GM23338 (cell line): Measurements from ENCODE around the gene WRNIP1. TPM values are rescaled to one million over a fixed set of nuclear protein-coding genes. Genes with fewer than 3 reads are reported as not detected.

Experiments
- ATAC-seq: fragments of 200-7000 bp; cut with Tn5 transposase; 3 replicates; pipeline ENCODE4 v1.9.1; 2020
- DNase-seq: peaks from one replicate; pipeline ENCODE4 v3.0.0-alpha.2; 2015; ENCODE audit warnings: low spot score
- H2AFZ ChIP-seq: fragments of 200-600 bp; sonication (generic); 2 replicates; pipeline ENCODE4 v1.8.0; 2016; ENCODE audit warnings: antibody characterized with exemption, mild to moderate bottlenecking, moderate library complexity
- H3F3A ChIP-seq: fragments of 200-600 bp; sonication (generic); replicated peaks from 2 replicates; pipeline ENCODE4 v1.8.0; 2017; ENCODE audit warnings: antibody characterized with exemption, mixed run types, low read depth
- H3K27ac ChIP-seq: fragments of 200-600 bp; sonication (generic); 2 replicates; pipeline ENCODE4 v1.6.1; 2016; ENCODE audit warnings: low read depth
- H3K27me3 ChIP-seq: fragments of 200-600 bp; sonication (generic); 2 replicates; pipeline ENCODE4 v1.8.0; 2016; ENCODE audit warnings: mild to moderate bottlenecking, mixed run types, moderate library complexity; ENCODE audit not compliant: insufficient read depth
- H3K36me3 ChIP-seq: fragments of 200-600 bp; sonication (generic); 2 replicates; pipeline ENCODE4 v1.8.0; 2016; ENCODE audit warnings: mild to moderate bottlenecking; ENCODE audit not compliant: insufficient read depth
- H3K4me1 ChIP-seq: fragments of 200-600 bp; sonication (generic); 2 replicates; pipeline ENCODE4 v1.8.0; 2016; ENCODE audit warnings: mild to moderate bottlenecking, moderate library complexity; ENCODE audit not compliant: insufficient read depth
- H3K4me2 ChIP-seq: fragments of 200-600 bp; sonication (generic); 2 replicates; pipeline ENCODE4 v1.7.1; 2017; ENCODE audit warnings: mixed run types
- H3K4me3 ChIP-seq: fragments of 200-600 bp; sonication (generic); 2 replicates; pipeline ENCODE4 v1.6.1; 2016; ENCODE audit warnings: mixed run types
- H3K79me2 ChIP-seq: fragments of 200-600 bp; sonication (generic); replicated peaks from 2 replicates; pipeline ENCODE4 v1.8.0; 2017; ENCODE audit warnings: mild to moderate bottlenecking; ENCODE audit not compliant: insufficient read depth
- H3K9me2 ChIP-seq: fragments of 200-600 bp; sonication (generic); 2 replicates; pipeline ENCODE4 v1.8.0; 2017; ENCODE audit not compliant: insufficient read depth
- H4K20me1 ChIP-seq: fragments of 200-600 bp; sonication (generic); replicated peaks from 2 replicates; pipeline ENCODE4 v1.8.0; 2017; ENCODE audit warnings: mild to moderate bottlenecking; ENCODE audit not compliant: insufficient read depth
- H3K27ac Mint-ChIP-seq: 2 replicates; pipeline ENCODE4 v1.8.0; 2020; ENCODE audit warnings: inconsistent platforms, mild to moderate bottlenecking, moderate library complexity, mixed read lengths
- H3K27me3 Mint-ChIP-seq: 3 replicates; pipeline ENCODE4 v1.8.0; 2022; ENCODE audit warnings: low read depth, mild to moderate bottlenecking, moderate library complexity, mixed read lengths, inconsistent platforms; ENCODE audit not compliant: insufficient read depth, poor library complexity
- H3K36me3 Mint-ChIP-seq: 3 replicates; pipeline ENCODE4 v1.8.0; 2021; ENCODE audit warnings: low read depth, mild to moderate bottlenecking, inconsistent platforms, moderate library complexity, mixed read lengths
- H3K4me1 Mint-ChIP-seq: 3 replicates; pipeline ENCODE4 v1.8.0; 2020; ENCODE audit warnings: mild to moderate bottlenecking, inconsistent platforms, mixed read lengths
- H3K4me3 Mint-ChIP-seq: 3 replicates; pipeline ENCODE4 v1.8.0; 2021; ENCODE audit warnings: moderate library complexity, mild to moderate bottlenecking, inconsistent platforms, mixed read lengths
- H3K9me3 Mint-ChIP-seq: 3 replicates; pipeline ENCODE4 v1.8.0; 2020; ENCODE audit warnings: moderate library complexity, mild to moderate bottlenecking, inconsistent platforms, mixed read lengths
- CREB1 ChIP-seq: fragments of 250-450 bp; sonication (Bioruptor Pico); IDR thresholded peaks from 2 replicates; pipeline ENCODE4 v1.5.0; 2020; ENCODE audit warnings: low read depth, mild to moderate bottlenecking, moderate library complexity
- EZH2 ChIP-seq: fragments of 200-600 bp; sonication (generic); IDR thresholded peaks from one replicate; pipeline ENCODE4 v1.8.0; 2017; ENCODE audit warnings: antibody characterized with exemption, mild to moderate bottlenecking, low read depth; ENCODE audit not compliant: unreplicated experiment
- EZH2phosphoT487 ChIP-seq: fragments of 200-600 bp; sonication (generic); IDR thresholded peaks from one replicate; pipeline ENCODE4 v1.8.1; 2018; ENCODE audit warnings: antibody characterized with exemption; ENCODE audit not compliant: unreplicated experiment
- JUNB ChIP-seq: IDR thresholded peaks from one replicate; pipeline ENCODE4 v1.6.1; 2016; ENCODE audit warnings: antibody characterized with exemption; ENCODE audit not compliant: unreplicated experiment
- NANOG ChIP-seq: IDR thresholded peaks from 2 replicates; pipeline ENCODE4 v1.6.1; 2016; ENCODE audit warnings: antibody characterized with exemption, borderline replicate concordance
- STAT1 ChIP-seq: IDR thresholded peaks from one replicate; pipeline ENCODE4 v1.6.1; 2016; ENCODE audit warnings: antibody characterized with exemption; ENCODE audit not compliant: unreplicated experiment
- ZNF114 ChIP-seq: fragments of 250-450 bp; sonication (Bioruptor Pico); IDR thresholded peaks from 2 replicates; pipeline ENCODE4 v1.5.0; 2020; ENCODE audit warnings: mild to moderate bottlenecking, moderate library complexity
- ZNF331 ChIP-seq: fragments of 250-450 bp; sonication (Bioruptor Pico); IDR thresholded peaks from 2 replicates; pipeline ENCODE4 v1.5.0; 2020; ENCODE audit warnings: low read depth, mild to moderate bottlenecking, moderate library complexity
- polyA plus RNA-seq: library from polyadenylated mRNA; unstranded; fragments of >200 nt; fragmentation: Nextera tagmentation; extraction: Ambion mirVana; gene quantifications from 2 replicates; pipeline ENCODE4 v1.2.1, GENCODE V29; 2016
- total RNA-seq: library from RNA; depleted of rRNA; stranded (reverse); fragments of >200 nt; shearing (Covaris generic); gene quantifications from 2 replicates; pipeline ENCODE4 v1.2.3, GENCODE V29; 2014
- TF ChIP-seq, protein P1 (sequence below): fragments of 250-450 bp; sonication (Bioruptor Pico); IDR thresholded peaks from 2 replicates; pipeline ENCODE4 v1.5.0; 2020; ENCODE audit warnings: mild to moderate bottlenecking, moderate library complexity
- TF ChIP-seq, protein P2 (sequence below), 2 experiments: fragments of 200-600 bp in 1 of 2; sonication (generic) in 1 of 2; conservative IDR thresholded peaks; 2 replicates each; pipeline versions ENCODE4 v1.5.1 to v1.6.1; 2016 to 2017; ENCODE audit warnings: antibody characterized with exemption in 2 of 2, low read depth in 2 of 2, mild to moderate bottlenecking in 2 of 2, moderate library complexity in 1 of 2

WRNIP1 gene
- total and polyA plus RNA-seq, 2 experiments from 2014 or later, result 27.6 to 66.0 TPM

DNA sequence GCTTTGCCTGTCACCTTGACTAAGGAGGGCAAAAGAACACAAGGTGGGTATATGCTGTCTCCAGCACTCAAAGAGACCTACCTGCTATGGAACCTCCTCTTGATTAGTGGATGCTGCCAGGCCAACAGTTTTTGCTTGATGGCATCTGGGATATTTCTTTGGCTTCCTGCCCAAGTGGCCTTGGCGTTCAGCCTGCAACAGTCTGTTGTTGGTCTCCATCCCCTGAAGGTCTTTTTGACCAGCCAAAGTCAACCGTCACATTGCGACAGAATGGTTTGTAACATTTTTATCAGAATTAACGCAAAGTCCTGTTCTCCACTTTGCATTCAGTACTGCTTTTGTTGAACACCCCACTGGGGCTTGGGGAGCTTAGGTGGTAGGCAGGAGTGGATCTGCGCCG lies 39.3 kb downstream of the WRNIP1 start:
- no peak overlapping the region for H3K4me2 ChIP-seq
- no peaks in the 10 kb centered on the region for H3K9me2 ChIP-seq
- H3K36me3 Mint-ChIP-seq, result 0 out of 3 replicates have a peak, but pooled peaks cover 2% of the 10 kb centered on the region
- no peaks in the 10 kb centered on the region for H3K4me1 ChIP-seq
- H3K4me3 ChIP-seq, result no peak overlapping the region
- no peaks in the 10 kb centered on the region for H3K27me3 ChIP-seq
- H3K9me3 Mint-ChIP-seq, result peaks cover 2% of the 10 kb centered on the region; the same call in 2 of the 3 replicates
- no peaks in the 10 kb centered on the region for H3K36me3 ChIP-seq
- H3K4me1 Mint-ChIP-seq, result no peaks in the 10 kb centered on the region; the same call in 2 of the 3 replicates
- no peak overlapping the region for H3K27ac Mint-ChIP-seq
- no peak overlapping the region for H2AFZ ChIP-seq
- H3K79me2 ChIP-seq, result no peaks in the 10 kb centered on the region
- H3F3A ChIP-seq, result no peaks in the 10 kb centered on the region
- H3K4me3 Mint-ChIP-seq, result no peak overlapping the region
- no peak for ATAC-seq
- no peak for TF ChIP-seq STAT1
- TF ChIP-seq JUNB, result no peak
- TF ChIP-seq ZNF331, result no peak
- TF ChIP-seq, protein P1, sequence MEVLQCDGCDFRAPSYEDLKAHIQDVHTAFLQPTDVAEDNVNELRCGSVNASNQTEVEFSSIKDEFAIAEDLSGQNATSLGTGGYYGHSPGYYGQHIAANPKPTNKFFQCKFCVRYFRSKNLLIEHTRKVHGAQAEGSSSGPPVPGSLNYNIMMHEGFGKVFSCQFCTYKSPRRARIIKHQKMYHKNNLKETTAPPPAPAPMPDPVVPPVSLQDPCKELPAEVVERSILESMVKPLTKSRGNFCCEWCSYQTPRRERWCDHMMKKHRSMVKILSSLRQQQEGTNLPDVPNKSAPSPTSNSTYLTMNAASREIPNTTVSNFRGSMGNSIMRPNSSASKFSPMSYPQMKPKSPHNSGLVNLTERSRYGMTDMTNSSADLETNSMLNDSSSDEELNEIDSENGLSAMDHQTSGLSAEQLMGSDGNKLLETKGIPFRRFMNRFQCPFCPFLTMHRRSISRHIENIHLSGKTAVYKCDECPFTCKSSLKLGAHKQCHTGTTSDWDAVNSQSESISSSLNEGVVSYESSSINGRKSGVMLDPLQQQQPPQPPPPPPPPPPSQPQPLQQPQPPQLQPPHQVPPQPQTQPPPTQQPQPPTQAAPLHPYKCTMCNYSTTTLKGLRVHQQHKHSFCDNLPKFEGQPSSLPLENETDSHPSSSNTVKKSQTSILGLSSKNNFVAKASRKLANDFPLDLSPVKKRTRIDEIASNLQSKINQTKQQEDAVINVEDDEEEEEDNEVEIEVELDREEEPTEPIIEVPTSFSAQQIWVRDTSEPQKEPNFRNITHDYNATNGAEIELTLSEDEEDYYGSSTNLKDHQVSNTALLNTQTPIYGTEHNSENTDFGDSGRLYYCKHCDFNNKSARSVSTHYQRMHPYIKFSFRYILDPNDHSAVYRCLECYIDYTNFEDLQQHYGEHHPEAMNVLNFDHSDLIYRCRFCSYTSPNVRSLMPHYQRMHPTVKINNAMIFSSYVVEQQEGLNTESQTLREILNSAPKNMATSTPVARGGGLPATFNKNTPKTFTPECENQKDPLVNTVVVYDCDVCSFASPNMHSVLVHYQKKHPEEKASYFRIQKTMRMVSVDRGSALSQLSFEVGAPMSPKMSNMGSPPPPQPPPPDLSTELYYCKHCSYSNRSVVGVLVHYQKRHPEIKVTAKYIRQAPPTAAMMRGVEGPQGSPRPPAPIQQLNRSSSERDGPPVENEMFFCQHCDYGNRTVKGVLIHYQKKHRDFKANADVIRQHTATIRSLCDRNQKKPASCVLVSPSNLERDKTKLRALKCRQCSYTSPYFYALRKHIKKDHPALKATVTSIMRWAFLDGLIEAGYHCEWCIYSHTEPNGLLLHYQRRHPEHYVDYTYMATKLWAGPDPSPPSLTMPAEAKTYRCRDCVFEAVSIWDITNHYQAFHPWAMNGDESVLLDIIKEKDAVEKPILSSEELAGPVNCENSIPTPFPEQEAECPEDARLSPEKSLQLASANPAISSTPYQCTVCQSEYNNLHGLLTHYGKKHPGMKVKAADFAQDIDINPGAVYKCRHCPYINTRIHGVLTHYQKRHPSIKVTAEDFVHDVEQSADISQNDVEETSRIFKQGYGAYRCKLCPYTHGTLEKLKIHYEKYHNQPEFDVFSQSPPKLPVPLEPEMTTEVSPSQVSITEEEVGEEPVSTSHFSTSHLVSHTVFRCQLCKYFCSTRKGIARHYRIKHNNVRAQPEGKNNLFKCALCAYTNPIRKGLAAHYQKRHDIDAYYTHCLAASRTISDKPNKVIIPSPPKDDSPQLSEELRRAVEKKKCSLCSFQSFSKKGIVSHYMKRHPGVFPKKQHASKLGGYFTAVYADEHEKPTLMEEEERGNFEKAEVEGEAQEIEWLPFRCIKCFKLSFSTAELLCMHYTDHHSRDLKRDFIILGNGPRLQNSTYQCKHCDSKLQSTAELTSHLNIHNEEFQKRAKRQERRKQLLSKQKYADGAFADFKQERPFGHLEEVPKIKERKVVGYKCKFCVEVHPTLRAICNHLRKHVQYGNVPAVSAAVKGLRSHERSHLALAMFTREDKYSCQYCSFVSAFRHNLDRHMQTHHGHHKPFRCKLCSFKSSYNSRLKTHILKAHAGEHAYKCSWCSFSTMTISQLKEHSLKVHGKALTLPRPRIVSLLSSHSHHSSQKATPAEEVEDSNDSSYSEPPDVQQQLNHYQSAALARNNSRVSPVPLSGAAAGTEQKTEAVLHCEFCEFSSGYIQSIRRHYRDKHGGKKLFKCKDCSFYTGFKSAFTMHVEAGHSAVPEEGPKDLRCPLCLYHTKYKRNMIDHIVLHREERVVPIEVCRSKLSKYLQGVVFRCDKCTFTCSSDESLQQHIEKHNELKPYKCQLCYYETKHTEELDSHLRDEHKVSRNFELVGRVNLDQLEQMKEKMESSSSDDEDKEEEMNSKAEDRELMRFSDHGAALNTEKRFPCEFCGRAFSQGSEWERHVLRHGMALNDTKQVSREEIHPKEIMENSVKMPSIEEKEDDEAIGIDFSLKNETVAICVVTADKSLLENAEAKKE (CRISPR knock-in tag), result no peak
- no peak for TF ChIP-seq EZH2
- no peak for TF ChIP-seq NANOG
- TF ChIP-seq EZH2phosphoT487, result no peak
- TF ChIP-seq ZNF114 (CRISPR knock-in tag), result no peak
- TF ChIP-seq, protein P2, sequence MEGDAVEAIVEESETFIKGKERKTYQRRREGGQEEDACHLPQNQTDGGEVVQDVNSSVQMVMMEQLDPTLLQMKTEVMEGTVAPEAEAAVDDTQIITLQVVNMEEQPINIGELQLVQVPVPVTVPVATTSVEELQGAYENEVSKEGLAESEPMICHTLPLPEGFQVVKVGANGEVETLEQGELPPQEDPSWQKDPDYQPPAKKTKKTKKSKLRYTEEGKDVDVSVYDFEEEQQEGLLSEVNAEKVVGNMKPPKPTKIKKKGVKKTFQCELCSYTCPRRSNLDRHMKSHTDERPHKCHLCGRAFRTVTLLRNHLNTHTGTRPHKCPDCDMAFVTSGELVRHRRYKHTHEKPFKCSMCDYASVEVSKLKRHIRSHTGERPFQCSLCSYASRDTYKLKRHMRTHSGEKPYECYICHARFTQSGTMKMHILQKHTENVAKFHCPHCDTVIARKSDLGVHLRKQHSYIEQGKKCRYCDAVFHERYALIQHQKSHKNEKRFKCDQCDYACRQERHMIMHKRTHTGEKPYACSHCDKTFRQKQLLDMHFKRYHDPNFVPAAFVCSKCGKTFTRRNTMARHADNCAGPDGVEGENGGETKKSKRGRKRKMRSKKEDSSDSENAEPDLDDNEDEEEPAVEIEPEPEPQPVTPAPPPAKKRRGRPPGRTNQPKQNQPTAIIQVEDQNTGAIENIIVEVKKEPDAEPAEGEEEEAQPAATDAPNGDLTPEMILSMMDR (conservative IDR thresholded peaks at IDR 0.05; ENCODE audit: low read depth in 2 of 2), result no peak
- no peak for TF ChIP-seq CREB1 (CRISPR knock-in tag)
- H3K27me3 Mint-ChIP-seq, result peaks cover 10% of the 10 kb centered on the region
- no peaks in the 10 kb centered on the region for H4K20me1 ChIP-seq
- H3K27ac ChIP-seq, result no peak overlapping the region
- no peak for DNase-seq
